Measurements from ENCODE around the gene SKI. TPM values are rescaled to one million over a fixed set of nuclear protein-coding genes. Genes with fewer than 3 reads are reported as not detected.
"Not testable (repeated sequence)": the region's sequence is repeated elsewhere in the genome, so short reads cannot be mapped to it uniquely, and the experiment has no call there.

Gene SKI
- total RNA-seq, 1 experiment from 2014 or later, result 3.3 TPM

DNA sequence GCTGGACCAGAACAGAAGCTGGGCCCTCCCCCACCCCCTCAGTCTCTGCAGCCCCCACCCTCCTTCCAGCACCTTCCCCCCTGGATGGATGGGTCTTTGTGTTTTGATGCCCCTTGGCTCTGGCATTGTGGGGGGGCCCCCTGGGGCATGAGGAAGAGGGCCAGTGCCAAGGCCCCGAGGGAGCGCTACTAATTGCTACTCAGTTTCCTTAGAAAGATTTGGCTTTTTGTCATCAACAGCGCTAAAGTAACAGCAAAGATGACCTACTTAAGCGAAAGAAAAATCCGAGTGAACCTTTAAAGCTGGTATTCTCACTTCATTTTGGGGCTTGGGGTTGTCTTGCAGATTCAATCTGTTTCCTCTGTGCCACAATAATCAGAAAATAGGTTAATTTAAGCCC is 63.5 kb downstream of the SKI start:
- DNase-seq (ENCODE audit: low spot score), result no peak

GRCh38 chr1:2292725-2293450 is 64.8 kb downstream of the SKI start:
- DNase-seq (ENCODE audit: low spot score), result no peak

DNA sequence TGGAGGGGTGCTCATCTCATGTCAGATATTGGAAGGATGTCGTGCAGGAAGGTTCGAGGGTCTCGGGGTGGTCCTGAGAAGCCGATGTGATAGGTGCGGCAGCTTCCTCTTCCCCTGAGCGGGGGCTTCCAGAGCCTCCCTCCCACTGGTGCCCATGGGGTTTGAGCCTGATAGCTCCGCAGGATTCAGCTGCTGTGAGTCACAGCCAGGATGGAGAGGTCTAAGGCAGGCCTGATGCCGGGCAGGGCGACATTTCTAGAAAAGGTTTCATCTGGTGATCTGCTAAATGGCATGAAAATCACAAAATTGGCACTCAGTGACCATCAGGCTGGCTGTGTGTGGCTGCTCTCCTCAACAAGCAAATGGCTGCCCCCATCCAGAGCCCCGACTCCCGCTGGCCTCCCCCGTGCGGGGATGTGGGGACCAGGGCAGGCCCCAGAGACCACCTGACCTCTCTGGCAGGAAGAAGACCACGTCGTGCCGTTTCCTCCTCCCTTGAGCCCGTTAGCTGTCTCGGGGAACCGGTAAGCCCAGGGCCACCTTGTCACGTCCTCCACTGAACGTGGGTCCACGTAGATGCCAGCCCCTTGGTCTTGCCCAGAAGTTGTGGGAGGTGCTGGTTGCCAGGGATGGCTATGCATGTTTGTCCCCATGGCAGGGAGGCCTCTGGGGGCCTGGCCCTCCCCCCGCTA is 66.1 kb downstream of the SKI start:
- no peak for DNase-seq (ENCODE audit: low spot score)

DNA sequence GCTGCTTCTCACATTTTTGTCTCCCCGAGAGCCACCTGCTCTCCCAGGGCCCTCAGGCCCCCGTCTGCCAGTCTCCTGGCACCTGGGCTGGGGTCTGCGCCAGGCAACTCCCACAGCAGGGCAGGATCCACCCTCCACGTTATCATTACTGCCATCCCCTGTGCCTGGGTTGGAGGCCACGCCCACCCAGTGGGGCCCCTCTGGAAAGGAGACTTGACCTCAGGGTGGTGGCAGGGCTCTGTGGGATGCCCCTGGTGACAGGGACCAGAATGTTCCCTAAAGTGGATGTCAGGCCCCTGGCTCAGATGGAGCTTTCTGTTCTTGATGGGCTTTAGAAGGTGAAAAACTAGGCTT is 66.6 kb downstream of the SKI start:
- DNase-seq (ENCODE audit: low spot score), result no peak

- no peak for DNase-seq (ENCODE audit: low spot score)
Observed at GRCh38 chr1:2295526-2295925, 67.4 kb downstream of the SKI start.

DNA sequence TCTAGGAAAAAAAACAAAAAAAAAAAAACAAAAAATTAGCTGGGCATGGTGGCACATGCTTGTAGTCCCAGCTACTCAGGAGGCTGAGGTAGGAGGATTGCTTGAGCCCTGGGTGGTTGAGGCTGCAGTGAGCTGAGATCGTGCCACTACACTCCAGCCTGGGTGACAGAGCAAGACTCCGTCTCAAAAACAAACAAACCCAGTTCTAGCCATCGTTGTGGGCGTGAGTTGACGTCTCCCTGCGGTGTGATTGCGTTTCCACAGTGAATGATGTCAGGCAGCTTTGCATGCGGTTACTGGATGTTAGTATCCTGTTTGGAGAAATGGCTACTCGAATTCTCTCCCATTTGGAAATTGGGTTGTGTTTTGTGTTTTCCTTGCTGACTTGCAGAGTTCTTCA is 68.1 kb downstream of the SKI start:
- DNase-seq (ENCODE audit: low spot score), result not testable (repeated sequence)

GRCh38 chr1:2296614-2297013 is 68.5 kb downstream of the SKI start:
- no peak for DNase-seq (ENCODE audit: low spot score)

DNA sequence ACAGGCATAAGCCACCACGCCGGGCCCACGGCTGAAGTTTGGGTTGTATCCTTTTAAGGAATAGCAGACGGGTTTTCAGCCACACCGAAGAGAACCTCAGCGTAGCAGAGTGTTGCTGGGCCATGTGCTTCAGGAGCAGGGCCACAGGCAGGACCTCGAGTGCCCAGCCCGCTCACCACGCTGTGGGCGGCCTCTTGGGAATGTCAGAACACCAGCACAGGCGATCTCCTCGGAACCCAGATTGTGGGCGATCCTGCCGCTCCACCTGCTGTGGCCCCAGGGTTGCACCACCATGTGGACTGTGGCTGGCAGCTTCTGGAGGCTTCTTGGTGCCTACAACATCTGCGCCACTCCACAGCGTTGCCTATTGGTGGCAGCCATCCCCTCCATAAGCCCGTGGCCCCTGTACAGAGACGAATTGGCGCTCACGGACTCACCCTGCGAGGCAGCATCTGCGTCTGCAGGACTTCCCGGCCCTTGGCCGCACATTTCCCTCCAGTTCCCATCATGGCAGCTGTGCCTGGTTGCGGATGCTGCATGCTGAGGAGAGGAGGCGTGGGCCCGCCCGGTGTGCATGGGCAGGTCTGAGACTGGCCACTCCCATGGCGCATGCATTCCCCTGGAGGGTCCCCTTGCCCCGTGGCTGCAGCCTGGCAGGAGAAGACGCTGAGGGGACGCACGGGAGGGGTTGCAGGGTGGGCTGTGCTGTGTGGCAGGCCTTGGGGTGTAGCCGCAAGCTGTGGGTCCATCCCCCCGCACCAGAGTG is 69.3 kb downstream of the SKI start:
- no peak for DNase-seq (ENCODE audit: low spot score)

DNA sequence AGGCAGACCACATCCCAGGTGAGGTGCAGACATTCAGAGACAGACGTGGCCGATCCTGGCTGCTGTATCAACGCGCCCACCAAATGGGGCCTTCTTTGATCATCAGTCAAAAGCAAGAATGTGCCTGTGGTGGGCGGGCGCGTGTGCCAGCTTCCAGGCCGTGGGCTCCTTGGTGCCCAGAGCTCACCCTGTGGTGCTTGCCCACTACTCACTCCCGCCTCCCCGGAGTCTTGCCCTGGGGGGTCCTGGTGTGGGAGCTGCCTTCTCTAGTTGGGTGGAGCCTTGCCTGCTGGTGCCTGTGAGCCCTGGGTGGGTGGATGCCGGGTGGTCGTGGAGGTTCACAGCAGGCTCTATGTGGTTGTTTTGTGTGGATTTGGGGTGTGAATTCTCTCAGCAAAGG is 70.6 kb downstream of the SKI start:
- DNase-seq (ENCODE audit: low spot score), result no peak

- DNase-seq (ENCODE audit: low spot score), result no peak
Observed at GRCh38 chr1:2299131-2299627, 71.1 kb downstream of the SKI start.

- no peak for DNase-seq (ENCODE audit: low spot score)
Observed at GRCh38 chr1:2300004-2300771, 72.1 kb downstream of the SKI start.

- no peak for DNase-seq (ENCODE audit: low spot score)
Observed at GRCh38 chr1:2300851-2301606, 72.9 kb downstream of the SKI start.

DNA sequence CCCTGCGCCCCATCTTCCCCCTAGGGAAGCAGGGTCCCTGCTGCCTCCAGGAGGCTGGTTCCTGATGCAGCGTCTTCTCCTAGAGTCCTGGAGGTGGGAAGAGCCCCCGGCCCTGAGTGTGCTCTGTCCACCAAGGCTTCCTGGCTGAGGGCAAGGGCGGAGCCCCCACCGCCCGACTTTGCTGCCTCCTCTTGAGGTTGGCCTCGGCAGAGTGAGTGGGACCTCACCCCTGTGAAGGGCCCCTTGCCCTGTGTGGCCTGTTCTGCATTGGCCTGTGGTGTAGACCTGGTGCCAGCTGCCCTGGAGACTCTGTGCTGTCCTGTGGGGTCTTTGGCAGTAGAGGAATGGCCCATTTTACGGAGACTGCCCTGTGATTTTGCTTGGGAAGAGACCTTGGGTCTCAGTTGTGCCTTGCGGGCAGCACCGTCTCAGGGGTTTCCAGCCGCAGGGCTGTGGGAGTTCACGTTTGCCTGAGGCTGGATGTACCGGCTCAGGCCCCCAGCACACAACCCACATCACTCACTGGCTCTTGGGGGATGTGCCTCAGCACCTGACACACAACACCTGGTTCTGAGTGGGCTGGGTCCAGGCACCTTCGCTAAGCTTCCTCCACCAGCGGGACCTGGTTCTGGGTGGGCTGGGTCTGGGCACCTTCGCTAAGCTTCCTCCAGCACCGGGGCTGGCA is 73.6 kb downstream of the SKI start:
- no peak for DNase-seq (ENCODE audit: low spot score)

GRCh38 chr1:2302292-2302925 is 74.3 kb downstream of the SKI start:
- DNase-seq (ENCODE audit: low spot score), result no peak

DNA sequence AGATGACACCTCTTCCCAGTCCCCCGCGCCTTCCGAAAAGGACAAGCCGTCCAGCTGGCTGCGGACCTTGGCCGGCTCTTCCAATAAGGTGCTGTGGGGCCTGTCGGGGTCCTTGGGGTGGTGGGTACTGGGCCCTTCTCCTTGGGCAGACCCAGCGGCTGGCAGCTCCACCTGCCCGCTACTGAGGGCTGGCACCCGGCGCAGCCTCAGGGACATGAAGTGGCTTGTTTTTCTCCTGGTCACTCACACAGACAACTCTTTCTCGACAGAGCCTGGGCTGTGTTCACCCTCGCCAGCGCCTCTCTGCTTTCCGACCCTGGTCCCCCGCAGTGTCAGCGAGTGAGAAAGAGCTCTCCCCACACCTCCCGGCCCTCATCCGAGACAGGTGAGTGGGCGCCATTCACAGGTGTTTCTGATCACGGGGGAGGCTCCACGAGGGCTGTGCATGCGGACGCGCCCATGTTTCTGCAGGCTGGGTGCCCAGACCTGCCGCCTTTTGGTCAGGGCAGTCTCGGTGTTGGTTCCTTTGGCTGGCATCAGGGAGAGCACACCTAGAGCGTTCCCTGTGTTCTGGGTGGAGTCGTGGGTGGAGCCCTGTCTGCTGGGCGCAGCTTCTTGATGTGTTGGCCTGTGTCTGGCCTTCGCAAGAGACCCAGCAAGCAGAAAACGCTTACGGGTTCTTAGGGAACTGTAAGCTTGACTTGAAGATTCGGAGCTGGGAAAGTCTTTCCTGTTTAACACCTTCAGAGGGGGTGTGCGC is 75.1 kb downstream of the SKI start:
- DNase-seq (ENCODE audit: low spot score), result no peak

DNA sequence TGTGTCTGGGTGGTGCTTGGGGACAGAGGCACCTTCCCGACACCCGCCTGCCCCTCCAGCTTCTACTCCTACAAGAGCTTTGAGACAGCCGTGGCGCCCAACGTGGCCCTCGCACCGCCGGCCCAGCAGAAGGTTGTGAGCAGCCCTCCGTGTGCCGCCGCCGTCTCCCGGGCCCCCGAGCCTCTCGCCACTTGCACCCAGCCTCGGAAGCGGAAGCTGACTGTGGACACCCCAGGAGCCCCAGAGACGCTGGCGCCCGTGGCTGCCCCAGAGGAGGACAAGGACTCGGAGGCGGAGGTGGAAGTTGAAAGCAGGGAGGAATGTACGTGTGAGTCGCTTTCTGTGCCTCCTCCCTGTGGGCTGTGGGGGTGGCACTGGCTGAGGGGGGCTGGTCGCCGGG is 75.7 kb downstream of the SKI start:
- no peak for DNase-seq (ENCODE audit: low spot score)

- no peak for DNase-seq (ENCODE audit: low spot score)
Observed at GRCh38 chr1:2304282-2304681, 76.2 kb downstream of the SKI start.

- no peak for DNase-seq (ENCODE audit: low spot score)
Observed at GRCh38 chr1:2304921-2305681, 77.0 kb downstream of the SKI start.
